ENCODE results near the gene CYP2W1.
"Not testable (repeated sequence)": the region's sequence is repeated elsewhere in the genome, so short reads cannot be mapped to it uniquely, and the experiment has no call there.

The CYP2W1 gene

GRCh38 chr7:959271-959670 lies 23.7 kb upstream of the CYP2W1 start:
- TF ChIP-seq CTCF (IDR thresholded peaks at IDR 0.05; ENCODE audit: low read depth, low read length): no peak
- H3K4me3 ChIP-seq (replicated peaks in 1 of 2; ENCODE audit: low read depth in 2 of 2, low read length in 2 of 2): no peak overlapping the region
- no peak for DNase-seq (ENCODE audit: low read depth in 2 of 2)

DNA sequence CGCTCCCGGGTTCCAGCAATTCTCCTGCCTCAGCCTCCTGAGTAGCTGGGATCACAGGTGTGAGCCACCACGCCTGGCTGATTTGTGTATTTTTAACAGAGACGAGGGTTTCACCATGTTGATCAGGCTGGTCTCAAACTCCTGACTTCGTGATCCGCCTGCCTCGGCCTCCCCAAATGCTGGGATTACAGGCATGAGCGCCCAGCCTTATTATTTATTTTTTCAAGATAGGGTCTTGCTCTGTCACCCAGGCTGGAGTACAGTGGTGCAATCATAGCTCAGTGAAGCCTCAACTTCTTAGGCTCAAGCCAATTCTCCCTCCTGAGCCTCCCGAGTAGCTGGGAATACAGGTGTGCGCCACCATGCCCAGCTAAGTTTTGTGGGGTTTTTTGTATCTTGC lies 23.2 kb upstream of the CYP2W1 start:
- DNase-seq (ENCODE audit: low read depth in 2 of 2); H3K4me3 ChIP-seq (replicated peaks in 1 of 2; ENCODE audit: low read depth in 2 of 2, low read length in 2 of 2): not testable (repeated sequence)

- DNase-seq (ENCODE audit: low read depth in 2 of 2): no peak
- H3K4me3 ChIP-seq (replicated peaks in 1 of 2; ENCODE audit: low read depth in 2 of 2, low read length in 2 of 2): no peak overlapping the region
- TF ChIP-seq CTCF (IDR thresholded peaks at IDR 0.05; ENCODE audit: low read depth, low read length): no peak
Measured at GRCh38 chr7:960269-960871, 22.6 kb upstream of the CYP2W1 start.

DNA sequence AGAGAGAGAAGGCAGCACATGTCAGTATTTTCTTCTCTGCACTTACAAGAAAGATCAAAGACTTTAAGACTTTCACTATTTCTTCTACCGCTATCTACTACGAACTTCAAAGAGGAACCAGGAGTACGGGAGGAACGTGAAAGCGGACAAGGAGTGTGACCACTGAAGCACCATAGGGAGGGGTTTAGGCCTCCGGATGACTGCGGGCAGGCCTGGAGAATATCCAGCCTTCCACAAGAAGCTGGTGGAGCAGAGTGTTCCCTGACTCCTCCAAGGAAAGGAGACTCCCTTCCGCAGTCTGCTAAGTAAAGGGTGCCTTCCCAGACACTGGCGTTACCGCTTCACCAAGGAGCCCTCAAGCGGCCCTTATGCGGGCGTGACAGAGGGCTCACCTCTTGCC lies 22.0 kb upstream of the CYP2W1 start:
- H3K4me3 ChIP-seq (replicated peaks in 1 of 2; ENCODE audit: low read depth in 2 of 2, low read length in 2 of 2): not testable (repeated sequence)
- DNase-seq (ENCODE audit: low read depth in 2 of 2): peak in 1 of 2 donors; percentile 42

- no peak for TF ChIP-seq CTCF (IDR thresholded peaks at IDR 0.05; ENCODE audit: low read depth, low read length)
- no peak for DNase-seq (ENCODE audit: low read depth in 2 of 2)
- no peak overlapping the region for H3K4me3 ChIP-seq (replicated peaks in 1 of 2; ENCODE audit: low read depth in 2 of 2, low read length in 2 of 2)
Measured at GRCh38 chr7:961546-962400, 21.2 kb upstream of the CYP2W1 start.

GRCh38 chr7:962401-963081 lies 20.4 kb upstream of the CYP2W1 start:
- H3K4me3 ChIP-seq (replicated peaks in 1 of 2; ENCODE audit: low read depth in 2 of 2, low read length in 2 of 2): no peak overlapping the region
- no peak for TF ChIP-seq CTCF (IDR thresholded peaks at IDR 0.05; ENCODE audit: low read depth, low read length)
- no peak for DNase-seq (ENCODE audit: low read depth in 2 of 2)

DNA sequence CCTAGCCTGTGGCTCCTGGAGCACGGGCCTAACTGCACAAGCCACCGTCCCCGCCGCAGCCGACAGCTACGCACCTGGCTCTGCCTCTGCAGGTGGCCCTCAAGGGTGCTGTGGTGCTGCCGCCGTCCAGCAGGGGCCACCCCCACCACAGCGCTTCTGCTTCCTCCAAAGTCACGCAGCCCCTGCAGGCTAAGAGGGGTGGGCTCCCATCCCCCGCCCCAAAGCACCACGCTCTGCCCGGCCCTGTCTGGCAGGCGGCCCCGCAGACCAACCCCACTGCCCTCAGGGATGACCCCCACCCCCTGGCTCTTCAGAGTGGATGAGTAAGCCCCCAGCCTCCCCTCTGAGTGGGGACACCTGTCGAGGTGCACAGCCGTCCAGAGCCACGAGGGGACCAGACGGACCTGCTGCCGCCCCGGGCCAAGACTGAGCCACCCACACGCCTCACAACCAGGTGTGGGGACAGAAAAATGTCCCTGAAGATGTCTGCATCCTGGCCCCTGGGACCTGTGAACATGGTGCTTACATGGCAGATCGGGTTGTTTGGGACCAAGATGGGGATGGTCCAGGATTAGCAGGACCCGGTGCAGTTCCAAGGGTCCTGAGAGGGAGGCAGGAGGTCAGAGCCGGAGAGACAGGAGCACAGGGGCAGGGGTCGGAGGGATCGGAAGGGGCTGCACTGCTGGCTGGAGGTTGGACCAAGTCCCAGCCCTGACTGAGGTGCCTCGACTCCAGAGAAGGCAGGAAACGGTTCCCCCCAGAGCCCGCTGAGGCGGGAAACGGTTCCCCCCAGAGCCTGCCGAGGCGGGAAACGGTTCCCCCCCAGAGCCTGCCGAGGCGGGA lies 19.5 kb upstream of the CYP2W1 start:
- H3K4me3 ChIP-seq (replicated peaks in 1 of 2; ENCODE audit: low read depth in 2 of 2, low read length in 2 of 2): no peak overlapping the region
- no peak for DNase-seq (ENCODE audit: low read depth in 2 of 2)
- no peak for TF ChIP-seq CTCF (IDR thresholded peaks at IDR 0.05; ENCODE audit: low read depth, low read length)

All from cardiac fibroblast (primary cell).